Fibroblast of skin of abdomen (primary cell): ENCODE measurements around the gene SUSD6.
"Not testable (repeated sequence)": the region's sequence is repeated elsewhere in the genome, so short reads cannot be mapped to it uniquely, and the experiment has no call there.

Experiments
- DNase-seq: peaks from one replicate; pipeline ENCODE4 v3.0.0-alpha.2; 2013

The SUSD6 gene

DNA sequence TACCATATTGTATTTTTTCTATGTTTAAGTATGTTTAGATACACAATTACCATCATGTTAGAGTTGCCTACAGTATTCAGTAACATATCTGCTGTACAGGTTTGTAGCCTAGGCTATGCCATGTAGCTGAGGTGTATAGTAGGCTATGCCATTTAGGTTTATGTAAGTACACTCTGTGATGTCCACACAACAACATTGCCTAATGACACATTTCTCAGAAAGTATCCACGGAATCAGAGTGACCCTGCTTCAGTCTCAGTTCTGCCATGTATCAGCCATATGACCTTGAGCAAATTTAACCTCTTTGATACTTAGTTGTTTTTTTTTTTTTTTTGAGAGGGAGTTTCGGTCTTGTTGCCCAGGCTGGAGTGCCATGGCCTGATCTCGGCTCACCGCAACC is 12.7 kb downstream of the SUSD6 start:
- DNase-seq = no peak

DNA sequence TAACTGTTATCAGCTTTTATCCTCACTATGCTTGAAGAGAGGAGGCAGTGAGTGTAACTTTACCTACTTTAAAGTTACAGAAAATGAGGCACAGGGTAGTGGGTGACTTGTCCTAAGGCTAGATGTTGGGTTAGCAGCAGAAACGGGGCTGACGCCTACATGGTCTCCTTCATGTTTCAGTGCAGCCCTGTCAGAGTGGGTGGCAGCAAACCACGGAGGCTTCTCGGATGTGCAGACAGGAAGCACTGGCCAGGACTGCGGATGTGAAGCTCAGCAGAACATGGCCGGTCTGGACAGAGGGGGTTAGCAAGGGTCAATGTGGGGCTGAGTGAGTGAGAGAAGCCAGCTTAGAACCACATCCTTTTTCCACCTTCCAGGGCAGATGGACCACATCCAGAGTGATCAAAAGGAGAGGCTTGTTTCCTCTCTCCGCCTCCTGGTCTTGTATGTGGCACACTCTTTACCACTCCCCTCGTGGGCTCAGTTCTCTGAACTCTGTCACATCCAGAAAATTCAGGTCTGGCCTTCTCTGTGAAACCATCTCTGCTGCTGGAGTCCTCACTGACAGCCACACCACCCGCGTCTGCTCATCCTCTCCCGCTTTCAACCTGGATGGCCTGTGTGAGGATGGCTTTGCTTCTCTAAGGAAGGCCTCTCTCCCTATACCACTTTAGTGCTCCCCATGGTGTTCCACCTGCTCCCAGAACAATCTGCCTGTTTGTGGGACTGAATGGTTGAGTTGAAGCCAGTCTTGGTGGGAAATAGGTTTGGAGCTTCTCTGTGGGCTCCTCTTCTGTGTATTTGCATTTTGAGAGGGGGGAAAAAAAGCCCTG is 14.1 kb downstream of the SUSD6 start:
- no peak for DNase-seq

DNA sequence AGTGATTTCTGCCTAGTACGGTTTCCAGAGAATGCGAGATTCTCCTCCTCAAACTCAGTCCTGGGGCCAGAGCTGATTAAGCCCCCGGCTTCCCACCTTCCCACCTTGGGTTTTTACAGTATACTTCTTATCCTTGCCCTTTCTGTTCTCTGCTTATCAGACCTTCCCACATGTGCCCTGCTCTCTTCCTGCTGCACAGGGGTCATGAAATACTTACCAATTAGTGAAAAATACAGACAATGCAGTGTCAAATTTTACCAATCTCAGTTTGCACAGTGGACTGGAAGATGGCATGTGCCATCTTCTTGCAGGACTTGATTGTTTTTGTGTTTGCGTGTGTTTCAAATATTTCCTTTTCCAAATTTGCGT is 14.7 kb downstream of the SUSD6 start:
- DNase-seq = no peak

DNA sequence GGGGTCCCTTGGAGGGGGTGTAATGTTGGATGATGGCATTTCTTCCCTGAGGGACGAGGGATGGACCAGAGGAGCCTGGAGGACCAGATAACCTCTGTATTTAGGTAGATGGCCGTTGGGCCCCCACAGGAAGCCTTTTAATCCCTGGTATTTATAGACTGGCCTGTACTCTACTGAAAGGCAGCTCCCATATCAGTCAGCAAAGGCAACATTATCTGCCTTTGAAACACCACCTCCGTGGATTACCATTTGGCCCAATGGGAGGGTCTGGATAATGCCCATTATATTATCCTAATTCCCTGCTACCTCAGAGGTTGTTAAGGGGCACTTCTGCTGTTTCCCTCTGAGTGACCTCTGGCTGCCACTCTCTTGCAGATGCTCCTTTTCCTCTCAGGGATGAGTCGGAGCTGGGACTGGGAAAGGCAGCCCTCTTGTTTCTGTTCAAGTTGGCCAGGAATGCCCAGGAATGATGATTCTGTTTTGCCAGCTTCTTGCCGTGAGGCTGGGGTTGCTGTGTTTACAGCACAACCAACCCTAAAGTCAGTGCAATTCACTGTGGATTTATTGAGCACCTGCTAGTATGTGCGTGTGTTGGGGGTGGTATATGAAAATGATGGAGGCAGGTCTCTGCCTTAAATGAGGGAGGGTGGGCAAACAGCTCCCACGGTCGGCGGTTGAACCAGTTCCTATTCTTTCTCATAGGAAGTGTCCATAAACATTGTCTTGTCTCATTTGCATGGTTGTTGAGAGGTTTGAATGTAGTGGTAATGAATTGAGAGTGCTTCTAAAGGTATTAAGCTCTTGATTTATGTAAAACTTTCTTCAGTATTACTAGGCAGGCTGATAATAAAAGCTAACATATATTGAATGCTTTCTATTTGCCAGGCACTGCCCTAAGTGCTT is 18.1 kb downstream of the SUSD6 start:
- DNase-seq = no peak

DNA sequence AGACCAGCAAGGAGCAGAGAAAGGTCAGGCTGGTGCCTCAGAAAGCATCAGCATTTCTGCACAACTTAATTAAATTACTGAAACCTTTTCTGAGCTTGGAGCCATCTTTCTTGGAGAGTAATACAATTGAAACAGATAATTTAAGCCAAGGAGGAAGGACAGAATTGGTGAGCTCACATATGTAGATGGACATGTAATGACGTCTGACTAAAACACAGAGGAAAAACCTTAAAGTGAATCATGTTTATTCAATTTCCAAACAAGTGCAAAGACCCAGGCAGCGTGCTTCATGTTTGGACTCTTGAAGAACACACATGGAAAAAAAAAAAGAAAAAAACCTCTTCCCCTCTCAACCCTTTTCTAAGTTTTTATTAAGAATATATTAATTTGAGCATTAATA is 19.0 kb downstream of the SUSD6 start:
- no peak for DNase-seq

DNA sequence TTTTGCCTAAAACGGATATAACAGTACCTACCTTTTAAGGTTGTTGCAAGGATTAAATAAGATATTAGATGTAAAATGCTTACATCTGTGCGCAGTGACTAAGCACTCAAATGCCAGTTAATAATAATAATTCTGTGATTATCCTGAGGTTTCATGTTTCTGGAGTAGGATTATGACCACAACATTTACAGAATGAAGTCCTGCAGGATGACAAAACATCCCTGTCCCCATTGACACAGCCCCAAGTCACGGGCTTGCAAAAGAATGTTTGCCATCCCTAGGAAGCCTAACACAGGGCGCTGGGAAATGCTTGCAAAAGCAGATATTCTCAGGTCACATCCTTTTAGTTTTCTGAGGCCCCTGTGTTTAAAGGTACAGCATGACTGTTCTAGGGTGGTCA is 20.1 kb downstream of the SUSD6 start:
- DNase-seq = no peak

DNA sequence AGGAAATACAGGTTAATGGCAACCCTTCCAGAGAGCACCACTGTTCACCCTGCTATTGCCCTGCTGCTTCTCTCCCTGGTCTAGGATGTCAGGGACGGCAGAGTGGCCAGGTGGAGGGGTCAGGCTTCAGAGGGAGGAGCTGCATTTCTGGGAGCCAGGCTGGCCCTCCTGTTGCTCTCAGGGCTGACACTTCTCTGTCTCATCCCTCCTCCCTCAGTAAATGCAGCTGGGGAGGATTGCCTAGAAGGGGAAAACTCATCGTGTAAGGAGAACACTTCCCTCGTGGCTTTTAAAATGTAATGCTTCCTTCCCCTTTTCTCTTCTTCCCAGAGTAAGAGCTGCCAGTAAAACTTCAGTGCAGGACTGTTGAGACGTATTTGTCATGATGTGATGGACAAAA is 20.8 kb downstream of the SUSD6 start:
- no peak for DNase-seq

DNA sequence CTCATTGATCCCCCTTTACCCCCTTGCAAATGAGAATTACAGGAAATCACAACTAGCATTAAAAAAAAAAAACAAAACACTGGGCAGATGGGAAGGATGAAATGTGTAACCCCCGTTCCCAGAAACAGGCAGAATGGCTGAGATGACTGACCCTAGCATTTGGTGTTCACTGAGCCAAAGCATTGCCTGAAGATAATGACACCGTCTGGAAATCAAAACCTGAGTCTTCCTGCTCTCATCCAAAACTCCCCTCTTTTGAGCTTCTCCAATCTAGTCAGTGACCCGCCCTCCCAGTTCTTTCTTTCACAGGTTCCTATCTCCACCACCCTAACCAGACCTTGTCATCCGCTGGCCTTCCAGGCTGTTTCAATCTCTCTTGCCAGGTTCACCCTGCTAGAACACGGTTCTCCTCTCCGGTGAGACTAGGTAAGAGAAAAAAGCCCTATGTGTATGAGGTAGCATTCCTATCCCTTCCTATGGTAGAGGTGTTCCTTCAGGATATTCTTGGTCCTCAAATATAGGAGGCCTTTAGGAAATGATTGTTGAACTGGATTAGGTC is 21.3 kb downstream of the SUSD6 start:
- no peak for DNase-seq

DNA sequence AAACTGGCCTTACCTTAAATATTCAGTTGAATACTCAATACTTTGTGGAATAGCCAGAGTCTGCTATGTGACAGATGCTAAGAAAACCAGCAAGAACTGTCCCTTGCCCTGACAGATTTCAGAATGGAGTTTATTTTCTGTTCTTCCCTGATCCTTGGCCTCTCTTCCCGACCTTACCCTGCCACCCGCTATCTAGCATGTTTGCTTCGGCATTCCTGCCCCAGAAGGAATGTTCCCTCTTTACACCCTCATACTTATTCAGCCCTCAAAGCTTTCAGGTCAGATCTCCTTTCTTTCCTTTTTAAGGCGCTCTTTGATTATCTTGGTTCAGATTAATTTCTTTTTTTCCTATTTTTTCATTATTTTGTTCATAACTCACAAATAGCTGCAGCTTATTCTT is 21.8 kb downstream of the SUSD6 start:
- DNase-seq = no peak

DNA sequence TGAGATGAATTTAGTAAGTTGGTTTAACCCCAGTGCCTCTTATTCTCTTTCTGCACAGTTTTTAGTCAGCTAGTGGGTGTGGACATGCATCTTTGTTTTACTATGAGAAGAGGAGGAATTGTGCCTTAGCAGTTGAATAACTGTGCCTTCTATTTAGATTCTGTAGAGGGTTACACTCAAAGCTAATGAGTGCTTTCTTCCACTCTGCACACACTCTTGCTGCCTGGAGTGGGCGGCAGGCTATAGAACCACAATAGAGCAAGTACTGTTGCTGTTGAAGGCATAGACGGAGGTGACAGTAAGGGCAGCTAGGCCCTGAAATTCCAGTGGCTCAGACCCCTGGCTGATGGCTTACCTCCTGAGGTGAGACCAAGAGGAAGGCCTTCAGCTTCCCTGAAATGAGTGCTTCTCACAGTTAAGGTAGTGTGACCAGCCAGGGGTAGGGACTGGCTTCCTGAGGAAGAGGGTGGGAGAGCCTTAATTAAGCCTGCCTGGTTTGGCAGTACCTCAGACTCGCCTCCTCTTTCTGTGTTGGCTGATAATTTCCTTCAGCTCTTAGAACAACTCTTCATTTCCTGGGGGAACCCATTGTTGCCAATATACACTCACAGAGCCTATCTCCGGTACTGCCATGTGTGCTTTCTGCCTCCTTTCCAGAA is 24.7 kb downstream of the SUSD6 start:
- no peak for DNase-seq

DNA sequence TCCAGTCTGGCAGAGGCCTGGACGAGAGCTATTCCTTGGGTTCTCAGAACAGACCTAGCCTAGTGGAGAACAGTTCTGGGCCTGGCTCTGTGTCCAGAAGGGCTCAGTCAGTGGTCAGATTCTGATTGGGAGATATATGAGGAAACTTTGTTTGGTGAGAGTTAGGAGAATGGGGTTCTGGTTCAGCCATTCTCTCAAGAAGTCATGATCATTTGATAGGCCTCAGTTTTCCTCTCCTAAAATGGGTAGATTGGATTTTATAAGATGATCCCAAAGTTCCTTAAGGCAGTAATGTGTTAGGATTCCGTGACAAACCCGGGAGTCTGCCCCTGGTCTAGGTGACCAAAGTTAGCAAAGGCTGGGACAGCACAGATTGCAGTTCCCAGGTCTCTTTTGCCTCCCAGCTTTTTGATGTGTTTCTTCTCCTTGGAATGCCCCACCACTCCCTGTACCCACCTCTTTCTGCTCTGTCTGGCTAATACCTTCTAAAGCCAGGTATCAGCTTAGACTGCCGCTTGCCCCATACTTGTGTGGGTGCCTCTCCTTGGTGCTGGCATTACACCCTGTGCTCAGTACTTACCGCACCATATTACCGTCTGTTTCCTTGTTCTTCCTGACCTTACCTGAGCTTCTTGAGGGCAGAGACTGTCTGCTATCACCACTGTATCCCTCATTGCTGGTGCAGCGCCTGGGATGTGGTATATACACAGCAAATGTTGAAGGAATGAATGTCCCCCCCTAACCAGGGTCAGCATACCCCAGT is 25.5 kb downstream of the SUSD6 start:
- DNase-seq = no peak

DNA sequence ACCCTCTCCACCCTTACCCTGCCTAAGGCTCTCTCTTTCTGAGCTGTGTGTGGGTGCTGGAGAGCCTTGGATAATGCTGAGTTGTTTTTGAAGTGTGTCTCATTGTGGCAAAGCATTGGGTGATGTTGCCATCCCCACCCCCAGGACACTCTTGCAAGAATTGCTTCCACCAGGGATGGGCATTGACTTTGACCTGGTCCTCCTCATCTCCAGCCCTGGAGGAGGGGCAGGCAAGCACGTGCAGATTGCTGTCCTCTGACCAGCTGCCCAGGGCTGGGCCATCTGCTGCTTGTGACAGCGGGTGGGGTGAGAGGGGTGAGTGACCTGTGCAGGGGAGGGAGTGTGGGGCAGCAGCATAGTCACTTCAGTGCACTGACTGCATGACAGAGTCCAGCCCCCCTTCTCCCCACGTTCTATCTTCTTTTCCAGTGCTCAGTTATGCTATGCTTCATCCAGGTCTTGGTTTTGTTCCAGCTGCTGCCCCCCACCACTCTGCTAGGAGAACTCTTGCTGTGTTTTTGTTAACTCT is 26.2 kb downstream of the SUSD6 start:
- no peak for DNase-seq

DNA sequence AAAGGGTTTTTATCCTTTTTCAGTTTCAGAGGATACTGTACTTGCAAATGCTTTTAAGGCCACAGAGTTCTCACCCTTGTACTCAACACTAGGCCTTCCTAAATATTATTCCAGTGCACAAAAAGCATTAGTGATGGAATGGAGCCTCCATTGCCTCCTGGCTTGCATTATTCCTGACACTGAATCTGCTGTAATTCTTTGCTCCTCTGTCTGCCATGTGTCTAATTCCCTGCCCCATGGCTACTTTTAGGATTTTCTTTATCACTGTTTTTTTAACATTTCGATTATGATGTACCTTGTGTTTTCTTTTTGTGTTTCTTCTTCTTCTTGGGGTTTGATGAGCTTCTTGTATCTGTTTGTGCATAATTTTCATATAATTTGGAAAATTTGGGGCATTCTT is 29.5 kb downstream of the SUSD6 start:
- no peak for DNase-seq

DNA sequence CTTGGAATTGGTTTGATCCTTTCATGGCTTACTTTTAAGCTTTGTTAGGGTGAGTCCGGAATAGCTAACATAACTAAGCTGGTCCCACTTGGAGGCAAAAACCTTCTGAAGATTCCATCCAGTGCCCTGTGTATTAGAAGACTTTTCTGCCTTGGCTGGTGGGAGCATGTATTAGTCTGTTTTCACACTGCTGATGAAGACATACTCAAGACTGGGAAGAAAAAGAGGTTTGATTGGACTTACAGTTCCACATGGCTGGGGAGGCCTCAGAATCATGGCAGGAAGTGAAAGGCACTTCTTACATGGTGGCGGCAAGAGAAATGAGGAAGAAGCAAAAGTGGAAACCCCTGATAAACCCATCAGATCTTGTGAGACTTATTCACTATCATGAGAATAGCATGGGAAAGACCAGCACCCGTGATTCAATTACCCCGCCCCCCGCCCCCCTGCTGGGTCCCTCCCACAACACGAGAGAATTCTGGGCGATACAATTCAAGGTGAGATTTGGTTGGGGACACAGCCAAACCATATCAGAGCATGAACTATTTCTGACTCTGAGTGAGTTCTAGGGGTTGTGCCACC is 30.9 kb downstream of the SUSD6 start:
- DNase-seq = not testable (repeated sequence)

DNA sequence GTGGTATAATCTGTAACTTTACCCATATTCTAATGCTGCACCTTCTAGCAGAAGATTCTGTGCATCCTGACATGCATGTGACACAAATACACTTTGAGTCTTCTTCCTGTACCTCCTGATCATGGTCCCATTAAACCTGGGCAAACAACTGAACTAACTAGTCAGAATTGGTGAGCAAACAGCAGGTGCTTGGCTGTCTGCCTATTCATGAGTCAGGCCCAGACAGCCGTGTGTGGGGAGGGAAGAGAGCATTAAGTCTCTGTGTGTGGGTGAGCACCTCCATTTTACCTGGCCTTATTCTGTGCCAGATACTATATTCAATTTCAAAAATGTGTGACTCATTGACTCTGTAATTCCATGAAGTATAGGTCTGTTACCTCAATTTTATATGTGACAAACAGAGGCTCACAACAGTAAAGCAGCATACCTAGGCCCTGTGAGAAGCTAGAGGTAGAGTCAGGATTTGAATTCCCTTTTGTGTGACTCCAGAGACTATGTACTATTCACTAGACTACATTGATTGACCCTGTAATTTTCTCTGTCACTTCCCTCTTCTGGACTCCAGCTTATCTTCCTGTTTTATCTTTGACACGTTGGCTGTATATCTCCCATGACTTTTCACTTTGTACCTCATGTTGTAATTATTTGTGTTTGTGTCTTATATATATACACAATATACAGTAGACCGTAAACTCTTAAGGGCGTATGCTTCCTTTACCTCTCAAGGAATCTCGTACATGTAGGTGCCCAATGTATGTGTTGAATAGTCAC is 32.2 kb downstream of the SUSD6 start:
- peak; percentile 29 for DNase-seq

DNA sequence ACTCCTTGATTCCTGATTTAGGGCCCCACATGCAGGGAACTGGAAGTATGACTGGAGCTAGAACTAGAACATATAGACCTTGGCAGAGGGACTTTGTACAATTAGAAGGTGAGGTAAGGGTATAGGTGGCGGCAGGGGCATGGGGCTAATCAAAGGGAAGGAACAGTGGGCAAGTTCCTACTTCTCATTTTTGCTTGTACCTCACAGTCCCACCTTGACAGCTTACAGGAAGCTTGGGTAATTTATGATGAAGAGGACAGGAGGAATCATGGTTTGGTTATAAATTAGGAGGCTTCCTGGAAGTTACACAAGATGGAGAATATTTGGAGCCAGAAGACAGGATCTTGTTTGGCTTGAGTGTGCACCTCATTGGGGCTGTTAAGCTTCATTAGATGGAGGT is 33.4 kb downstream of the SUSD6 start:
- no peak for DNase-seq

DNA sequence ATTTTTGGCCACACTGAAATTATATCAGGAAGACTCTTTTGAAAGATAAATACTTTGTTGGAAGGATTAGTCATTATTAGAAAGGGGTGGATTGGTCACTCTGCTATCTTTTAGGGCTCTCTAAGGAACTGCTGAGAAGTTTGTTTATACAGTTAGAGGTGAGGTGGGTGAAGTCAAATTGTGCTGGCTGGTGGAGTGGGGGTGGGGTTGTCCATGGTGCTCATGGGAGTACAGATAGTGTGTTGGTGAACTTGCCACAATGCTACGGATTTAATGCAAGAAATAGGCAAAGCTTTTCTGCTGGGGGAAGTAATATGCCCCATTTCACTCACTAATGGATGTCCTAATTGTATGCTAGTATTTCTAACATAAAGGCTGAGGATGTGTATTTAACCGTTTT is 35.8 kb downstream of the SUSD6 start:
- no peak for DNase-seq

DNA sequence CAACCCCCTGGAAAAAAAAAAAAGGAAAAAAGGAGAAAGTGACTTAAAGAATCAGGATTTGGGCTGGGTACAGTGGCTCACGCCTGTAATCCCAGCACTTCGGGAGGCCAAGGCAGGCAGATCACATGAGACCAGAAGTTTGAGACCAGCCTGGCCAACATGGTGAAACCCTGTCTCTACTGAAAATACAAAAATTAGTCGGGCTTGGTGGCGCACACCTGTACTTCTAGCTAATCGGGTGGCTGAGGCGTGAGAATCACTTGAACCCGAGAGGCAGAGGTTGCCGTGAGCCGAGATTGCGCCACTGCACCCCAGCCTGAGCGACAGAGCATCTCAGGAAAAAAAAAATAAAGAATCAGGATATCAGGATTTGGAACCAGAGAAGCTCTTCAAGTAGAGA is 36.2 kb downstream of the SUSD6 start:
- not testable (repeated sequence) for DNase-seq

DNA sequence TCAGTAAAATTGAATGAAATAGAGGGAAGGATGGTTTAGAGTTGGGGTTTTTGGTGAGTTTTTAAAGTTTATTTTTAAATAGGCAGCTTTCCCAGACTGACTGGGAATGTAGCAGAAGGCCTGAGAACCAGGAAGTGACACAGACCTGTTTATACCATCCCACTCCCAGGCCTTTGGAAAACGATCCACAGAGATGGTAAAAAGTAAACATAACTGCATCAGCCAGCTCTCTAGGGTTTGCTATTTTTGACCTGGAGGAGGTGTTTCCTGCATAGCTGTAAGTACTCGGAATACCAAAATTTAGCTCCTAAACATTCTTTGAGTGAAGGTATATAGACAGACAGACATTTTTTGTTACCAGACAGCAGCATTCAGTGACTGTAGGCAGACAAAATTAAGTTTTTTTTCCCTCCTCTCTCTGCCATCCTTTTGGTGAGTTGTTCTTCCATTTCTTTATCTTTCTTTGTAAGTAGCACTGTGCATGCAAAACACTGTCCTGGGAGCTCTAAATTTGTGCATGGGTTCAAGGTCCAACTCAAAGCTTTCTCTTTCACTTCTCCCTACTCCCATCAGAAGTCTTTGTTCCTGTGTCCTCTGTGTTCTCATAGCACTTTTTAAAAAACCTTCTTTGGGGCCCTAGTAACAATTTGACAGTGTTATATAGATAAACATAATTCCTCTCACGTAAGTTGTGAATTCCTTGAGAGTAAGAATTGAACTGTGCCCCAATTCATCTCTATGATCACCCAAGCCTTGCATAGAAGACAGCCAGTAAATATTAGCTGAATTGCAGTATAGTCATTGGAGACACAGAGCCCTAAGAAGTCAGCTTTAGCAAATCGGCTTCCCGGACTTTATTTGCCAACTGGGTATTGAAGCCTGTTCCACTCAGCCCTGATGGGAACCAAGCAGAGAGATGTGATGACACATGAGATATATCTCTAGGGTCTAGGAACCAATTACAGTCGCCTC is 37.4 kb downstream of the SUSD6 start:
- DNase-seq = peak; percentile 47
